Suprapubic skin (tissue), 3 donors: ENCODE data around the gene KHDRBS2.

Source experiments
- POLR2AphosphoS5 ChIP-seq, 3 donors: sonication (generic); formaldehyde crosslinking; IDR thresholded peaks; one replicate each; pipeline ENCODE4 v1.6.1; 2017; ENCODE audit warnings: antibody characterized with exemption in 3 of 3
- TF ChIP-seq, protein P1 (sequence below), 2 donors: fragments of 200-600 bp in 1 of 2; fragments of 450-650 bp in 1 of 2; sonication (generic) in 1 of 2; IDR thresholded peaks; one replicate each; pipeline ENCODE4 v1.5.1; 2016 to 2019; ENCODE audit warnings: antibody characterized with exemption in 2 of 2, mild to moderate bottlenecking in 1 of 2, moderate library complexity in 1 of 2

DNA sequence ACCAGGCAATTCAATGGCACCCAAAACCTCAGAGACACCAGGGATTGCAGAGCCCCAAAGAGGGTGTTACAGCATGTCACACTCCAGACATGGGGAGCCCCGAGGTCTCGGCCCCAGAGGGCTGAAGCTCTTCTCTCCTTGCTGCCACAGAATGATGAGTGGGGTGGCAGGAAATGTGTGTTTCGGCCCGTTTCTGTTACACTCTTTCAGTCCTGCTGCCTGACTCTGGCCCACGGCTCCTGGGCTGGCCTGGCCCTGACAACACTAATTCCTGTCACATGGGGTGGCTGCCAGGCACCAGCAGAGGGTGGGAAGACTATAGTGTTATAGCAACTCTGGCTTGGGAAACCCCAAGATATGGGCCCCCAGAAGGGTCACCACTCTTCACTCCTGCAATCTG is 183.6 kb downstream of the KHDRBS2 start:
- TF ChIP-seq, protein P1, sequence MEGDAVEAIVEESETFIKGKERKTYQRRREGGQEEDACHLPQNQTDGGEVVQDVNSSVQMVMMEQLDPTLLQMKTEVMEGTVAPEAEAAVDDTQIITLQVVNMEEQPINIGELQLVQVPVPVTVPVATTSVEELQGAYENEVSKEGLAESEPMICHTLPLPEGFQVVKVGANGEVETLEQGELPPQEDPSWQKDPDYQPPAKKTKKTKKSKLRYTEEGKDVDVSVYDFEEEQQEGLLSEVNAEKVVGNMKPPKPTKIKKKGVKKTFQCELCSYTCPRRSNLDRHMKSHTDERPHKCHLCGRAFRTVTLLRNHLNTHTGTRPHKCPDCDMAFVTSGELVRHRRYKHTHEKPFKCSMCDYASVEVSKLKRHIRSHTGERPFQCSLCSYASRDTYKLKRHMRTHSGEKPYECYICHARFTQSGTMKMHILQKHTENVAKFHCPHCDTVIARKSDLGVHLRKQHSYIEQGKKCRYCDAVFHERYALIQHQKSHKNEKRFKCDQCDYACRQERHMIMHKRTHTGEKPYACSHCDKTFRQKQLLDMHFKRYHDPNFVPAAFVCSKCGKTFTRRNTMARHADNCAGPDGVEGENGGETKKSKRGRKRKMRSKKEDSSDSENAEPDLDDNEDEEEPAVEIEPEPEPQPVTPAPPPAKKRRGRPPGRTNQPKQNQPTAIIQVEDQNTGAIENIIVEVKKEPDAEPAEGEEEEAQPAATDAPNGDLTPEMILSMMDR (IDR thresholded peaks at IDR 0.05) = no peak
- no peak for TF ChIP-seq POLR2AphosphoS5 (IDR thresholded peaks at IDR 0.05)
